ENCODE measurements around the gene TIFAB. TPM values are rescaled to one million over a fixed set of nuclear protein-coding genes. Genes with fewer than 3 reads are reported as not detected.

TIFAB gene
- polyA plus RNA-seq, 3 donors, result 0.04 to 0.23 (median 0.16) TPM

DNA sequence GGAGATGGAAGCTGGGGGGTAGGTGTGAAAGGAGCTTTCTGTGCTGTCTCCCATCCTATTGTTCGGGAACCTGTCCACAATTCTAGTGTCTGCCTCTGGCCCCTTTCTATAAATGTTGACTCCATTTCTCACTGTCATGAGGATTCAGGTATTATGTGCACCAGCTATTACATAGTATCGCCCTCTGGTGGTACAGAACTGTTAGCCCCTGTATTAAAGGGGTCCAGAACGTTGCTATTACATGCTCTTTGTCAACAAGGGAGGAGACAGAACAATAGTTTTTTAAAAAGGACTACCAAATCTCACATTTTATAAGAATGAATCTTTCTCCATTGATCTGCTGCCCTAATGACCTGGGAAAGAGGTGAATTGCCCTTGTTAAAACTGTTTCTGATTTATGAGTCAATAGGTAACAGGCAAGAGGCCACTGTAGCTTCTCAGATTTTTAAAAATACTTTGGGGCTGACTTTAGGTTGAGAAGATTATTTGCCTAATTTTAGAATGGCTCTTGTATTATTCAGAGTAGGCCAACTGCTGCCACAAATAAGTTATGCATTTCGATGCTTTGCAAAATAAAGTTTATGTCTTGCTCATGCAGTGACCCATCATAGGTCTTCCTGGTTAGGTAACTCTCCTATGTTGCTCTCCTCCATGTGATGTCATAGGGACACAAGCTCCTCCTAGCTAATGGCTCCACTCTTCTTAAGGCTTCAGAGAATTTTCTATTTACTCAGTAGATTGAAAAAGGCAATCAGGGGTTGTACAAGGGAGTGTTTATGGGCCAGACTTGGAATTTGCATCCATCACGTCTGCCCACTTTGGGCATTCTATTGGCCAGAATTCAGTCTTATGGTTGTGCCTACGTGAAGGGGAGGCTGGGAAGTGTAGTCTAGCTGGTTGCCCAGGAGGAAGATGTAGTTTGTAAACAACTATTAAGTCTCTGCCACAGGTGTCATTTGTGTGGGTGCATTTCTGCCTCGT, 25.8 kb downstream of the TIFAB start:
- no peak for DNase-seq

- no peak for DNase-seq
These were observed 26.5 kb downstream of the TIFAB start for GRCh38 chr5:135425641-135426040.

GRCh38 chr5:135423846-135424168, 28.3 kb downstream of the TIFAB start:
- no peak for DNase-seq

GRCh38 chr5:135423146-135423845, 28.9 kb downstream of the TIFAB start:
- DNase-seq, result no peak

DNA sequence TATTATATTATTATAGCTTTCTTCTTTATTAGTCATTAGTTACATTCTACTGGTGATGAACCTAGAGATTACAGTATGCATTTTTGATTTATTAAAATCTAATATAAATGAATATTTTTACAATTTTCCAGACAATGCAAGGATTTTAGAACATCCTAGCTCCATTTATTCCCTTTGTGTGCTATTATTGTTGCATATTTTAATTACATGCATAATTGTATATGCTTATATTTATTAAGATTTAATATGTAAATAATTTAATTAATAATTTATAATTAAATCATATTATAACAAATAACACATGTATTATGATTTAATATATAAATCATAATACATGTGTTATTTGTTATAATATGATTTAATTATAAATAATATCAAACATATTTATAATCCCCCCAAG, 29.7 kb downstream of the TIFAB start:
- no peak for DNase-seq

- DNase-seq, result no peak
These were observed 35.1 kb downstream of the TIFAB start for GRCh38 chr5:135417083-135417482.

- DNase-seq, result no peak
These were observed 47.1 kb downstream of the TIFAB start for GRCh38 chr5:135405082-135405481.

DNA sequence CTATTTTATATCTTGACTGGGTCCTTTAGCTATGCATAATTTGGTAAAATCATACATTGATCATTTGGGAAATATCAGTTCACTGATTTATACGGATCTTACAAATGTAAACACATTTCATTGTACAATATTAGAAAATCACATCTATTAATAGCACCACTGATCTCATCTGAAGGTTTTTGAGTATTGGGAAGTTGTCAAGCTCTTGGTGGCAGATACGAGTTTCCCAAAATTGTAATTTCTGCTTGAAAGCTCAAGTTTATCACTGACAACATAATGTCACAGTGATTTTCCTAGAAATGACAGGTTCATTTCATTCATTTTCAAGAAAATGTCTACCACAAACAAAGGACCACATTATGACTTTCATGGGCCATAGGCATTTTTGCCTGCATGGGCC, 50.1 kb downstream of the TIFAB start:
- no peak for DNase-seq

GRCh38 chr5:135400866-135401265, 51.3 kb downstream of the TIFAB start:
- no peak for DNase-seq

GRCh38 chr5:135399794-135400542, 52.2 kb downstream of the TIFAB start:
- peak; percentile 17 for DNase-seq

- peak; percentile 89 for DNase-seq
These were observed 53.0 kb downstream of the TIFAB start, which contains the start of gene MACROH2A1 for GRCh38 chr5:135398855-135399793. TSS of gene MACROH2A1 (minus strand) at chr5:135399231. CDS start at chr5:135389093, 10,138 bp downstream.

DNA sequence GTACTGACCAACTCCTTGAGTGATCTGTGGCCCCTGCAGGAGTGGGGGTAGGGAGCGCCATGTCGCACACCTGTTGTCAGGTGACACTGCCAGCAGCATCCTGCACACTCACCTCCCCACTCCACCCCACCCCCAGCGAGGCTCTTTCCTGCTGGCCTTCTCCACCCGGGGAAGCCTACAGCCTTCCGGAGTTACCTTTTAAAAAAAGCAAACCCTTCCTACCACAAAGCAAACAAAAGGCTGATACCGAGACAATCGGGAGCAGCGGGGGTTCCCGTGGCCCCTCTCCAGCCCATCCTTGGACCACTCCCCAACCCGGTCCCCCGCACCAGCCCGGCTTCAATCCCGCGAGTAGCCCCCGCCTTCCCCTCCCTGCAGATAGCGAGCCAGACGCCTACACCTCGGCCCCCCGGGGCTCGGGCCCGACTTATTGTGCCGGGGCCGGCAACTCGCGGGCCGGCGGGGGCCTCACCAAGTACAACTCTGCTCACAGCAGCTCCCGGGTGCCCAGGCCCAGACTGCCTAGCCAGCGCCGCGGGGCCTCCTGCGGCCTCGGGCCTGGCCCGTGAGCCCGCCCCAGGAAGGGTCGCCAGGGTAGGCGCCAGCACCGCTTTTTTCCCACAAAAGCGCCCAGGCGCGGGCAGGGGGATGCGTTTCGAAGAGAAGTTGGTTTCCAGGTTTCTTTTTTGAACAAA, 53.8 kb downstream of the TIFAB start:
- DNase-seq, result peak; percentile 33

Other genes starting within 250 kb of the TIFAB start
- 100 to 1,000 TPM; 225 to 249 (median 225) TPM for gene MACROH2A1, start 53.1 kb downstream of the TIFAB start, polyA plus RNA-seq (ENCODE audit: insufficient read length in 3 of 3)
- gene DCANP1, start 5.0 kb downstream of the TIFAB start, polyA plus RNA-seq (ENCODE audit: insufficient read length in 3 of 3), result under 1 TPM in 2 of 3 donors, not detected in 1; 0.09 to 0.31 TPM
- not detected for gene NEUROG1, start 83.6 kb upstream of the TIFAB start, polyA plus RNA-seq (ENCODE audit: insufficient read length in 3 of 3)
- gene CXCL14, start 126.6 kb upstream of the TIFAB start, polyA plus RNA-seq (ENCODE audit: insufficient read length in 3 of 3), result 10 to 100 TPM; 25.9 to 34.1 (median 25.9) TPM